ENCODE data around the gene BOK.

The BOK gene

DNA sequence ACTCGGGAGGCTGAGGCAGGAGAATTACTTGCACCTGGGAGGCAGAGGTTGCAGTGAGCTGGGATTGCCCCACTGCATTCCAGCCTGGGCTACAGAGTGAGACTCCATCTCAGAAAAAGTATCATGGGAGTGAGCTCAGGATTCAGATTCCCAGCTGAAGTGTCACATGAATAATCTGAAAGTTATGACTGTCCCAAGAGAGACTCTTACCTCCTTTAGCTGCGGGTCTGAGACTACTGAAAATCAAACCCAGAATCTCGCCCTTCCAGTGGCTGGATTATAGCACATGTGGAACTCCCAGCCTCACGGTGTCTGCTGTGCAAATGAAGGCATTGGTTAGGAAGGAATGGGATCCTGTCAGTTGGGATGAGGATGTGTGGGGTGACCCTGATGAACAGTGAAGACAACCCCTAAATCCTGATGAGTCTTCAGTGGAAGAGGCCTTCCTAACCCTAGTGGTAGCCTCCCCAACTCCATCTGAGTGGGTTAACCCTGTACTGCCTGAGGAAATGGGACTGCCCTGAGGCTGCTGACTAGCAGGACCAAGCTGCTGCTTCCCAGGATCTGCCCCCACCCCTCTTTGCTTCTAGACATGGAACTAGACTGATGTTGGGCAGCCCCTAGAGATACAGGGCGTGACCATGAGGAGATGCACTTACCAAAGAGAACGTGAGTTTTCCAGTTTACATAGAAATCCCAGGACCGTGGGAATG lies 16.5 kb downstream of the BOK start:
- TF ChIP-seq CTCF (IDR thresholded peaks at IDR 0.05; ENCODE audit: low read depth, low read length, missing control alignments) = no peak
- no peak overlapping the region for H3K4me3 ChIP-seq (replicated peaks; ENCODE audit: low read depth, low read length)
- DNase-seq (ENCODE audit: extremely low read depth, low read depth) = no peak

- DNase-seq (ENCODE audit: extremely low read depth, low read depth) = no peak
- no peak overlapping the region for H3K4me3 ChIP-seq (replicated peaks; ENCODE audit: low read depth, low read length)
- no peak for TF ChIP-seq CTCF (IDR thresholded peaks at IDR 0.05; ENCODE audit: low read depth, low read length, missing control alignments)
Measured at GRCh38 chr2:241575624-241576292, 17.2 kb downstream of the BOK start.

DNA sequence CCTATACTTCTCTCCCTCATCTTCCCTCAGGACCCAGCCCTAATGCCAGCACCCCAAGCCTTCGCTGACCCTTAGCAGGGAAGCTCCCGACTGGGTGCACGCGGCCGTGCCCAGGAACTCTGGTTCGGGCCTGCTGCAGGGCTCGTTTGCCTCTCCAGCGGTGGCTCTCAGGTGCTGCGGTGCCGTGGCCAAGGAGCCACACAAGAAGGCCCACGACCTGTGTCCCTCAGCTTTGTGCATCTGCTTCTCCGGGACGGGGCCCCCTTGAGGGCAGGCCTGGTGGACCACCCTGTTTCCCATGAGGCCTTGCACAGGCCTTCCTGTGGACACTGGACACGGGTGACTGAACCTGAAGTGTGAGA lies 17.7 kb downstream of the BOK start:
- DNase-seq (ENCODE audit: extremely low read depth, low read depth) = no peak
- H3K4me3 ChIP-seq (replicated peaks; ENCODE audit: low read depth, low read length) = no peak overlapping the region
- TF ChIP-seq CTCF (IDR thresholded peaks at IDR 0.05; ENCODE audit: low read depth, low read length, missing control alignments) = no peak

GRCh38 chr2:241577413-241578122 lies 19.0 kb downstream of the BOK start:
- no peak for DNase-seq (ENCODE audit: extremely low read depth, low read depth)
- no peak for TF ChIP-seq CTCF (IDR thresholded peaks at IDR 0.05; ENCODE audit: low read depth, low read length, missing control alignments)

GRCh38 chr2:241579281-241579680 lies 20.7 kb downstream of the BOK start:
- no peak overlapping the region for H3K4me3 ChIP-seq (replicated peaks; ENCODE audit: low read depth, low read length)
- TF ChIP-seq CTCF (IDR thresholded peaks at IDR 0.05; ENCODE audit: low read depth, low read length, missing control alignments) = no peak
- DNase-seq (ENCODE audit: extremely low read depth, low read depth) = no peak

More at GRCh38 chr2:241577413-241578122, 19.0 kb downstream of the BOK start:
- no peak overlapping the region for H3K4me3 ChIP-seq (replicated peaks; ENCODE audit: low read depth, low read length)

DNA sequence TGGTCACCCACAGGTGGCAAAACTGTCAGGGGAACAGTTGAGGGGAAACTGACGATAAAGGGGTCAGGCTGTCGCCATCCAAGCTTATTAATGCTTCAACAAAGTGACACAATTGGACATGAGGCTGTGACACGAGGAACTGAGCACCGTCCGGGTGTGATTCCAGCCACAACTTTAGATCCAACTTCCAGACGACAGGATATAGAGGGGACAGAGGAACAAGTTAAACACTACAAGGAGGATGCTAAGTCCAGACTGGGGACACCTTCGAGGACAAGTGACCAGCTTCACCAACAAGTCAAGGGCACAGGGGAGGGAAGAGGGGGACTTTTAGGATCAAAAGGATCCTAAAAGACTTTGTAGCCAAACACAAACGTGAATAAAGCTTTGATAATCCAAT lies 23.8 kb downstream of the BOK start:
- TF ChIP-seq CTCF (IDR thresholded peaks at IDR 0.05; ENCODE audit: low read depth, low read length, missing control alignments) = no peak
- DNase-seq (ENCODE audit: extremely low read depth, low read depth) = no peak
- no peak overlapping the region for H3K4me3 ChIP-seq (replicated peaks; ENCODE audit: low read depth, low read length)
